ENCODE measurements around the gene GUCY1A2.

DNA sequence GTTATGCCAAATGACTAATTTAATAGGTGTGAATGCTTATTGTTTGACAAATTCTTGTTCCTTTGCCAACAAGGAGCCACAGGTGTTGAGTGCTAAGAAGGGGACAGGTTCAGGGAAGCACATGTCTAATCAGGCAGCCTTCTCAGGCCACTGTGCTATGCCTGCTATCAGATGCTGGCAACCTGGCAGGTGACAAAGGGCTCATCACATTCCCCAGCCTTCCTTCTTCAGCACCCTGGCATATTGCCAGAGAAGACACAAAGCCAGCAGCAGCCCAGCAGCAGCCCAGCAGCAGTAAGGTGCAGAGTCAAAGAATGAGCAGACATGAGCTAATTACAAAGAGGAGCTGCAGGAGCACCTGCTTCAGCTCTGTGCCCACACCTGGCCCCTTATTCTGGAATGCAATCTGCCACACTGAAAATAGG is 68.2 kb downstream of the GUCY1A2 start:
- TF ChIP-seq, protein P1, sequence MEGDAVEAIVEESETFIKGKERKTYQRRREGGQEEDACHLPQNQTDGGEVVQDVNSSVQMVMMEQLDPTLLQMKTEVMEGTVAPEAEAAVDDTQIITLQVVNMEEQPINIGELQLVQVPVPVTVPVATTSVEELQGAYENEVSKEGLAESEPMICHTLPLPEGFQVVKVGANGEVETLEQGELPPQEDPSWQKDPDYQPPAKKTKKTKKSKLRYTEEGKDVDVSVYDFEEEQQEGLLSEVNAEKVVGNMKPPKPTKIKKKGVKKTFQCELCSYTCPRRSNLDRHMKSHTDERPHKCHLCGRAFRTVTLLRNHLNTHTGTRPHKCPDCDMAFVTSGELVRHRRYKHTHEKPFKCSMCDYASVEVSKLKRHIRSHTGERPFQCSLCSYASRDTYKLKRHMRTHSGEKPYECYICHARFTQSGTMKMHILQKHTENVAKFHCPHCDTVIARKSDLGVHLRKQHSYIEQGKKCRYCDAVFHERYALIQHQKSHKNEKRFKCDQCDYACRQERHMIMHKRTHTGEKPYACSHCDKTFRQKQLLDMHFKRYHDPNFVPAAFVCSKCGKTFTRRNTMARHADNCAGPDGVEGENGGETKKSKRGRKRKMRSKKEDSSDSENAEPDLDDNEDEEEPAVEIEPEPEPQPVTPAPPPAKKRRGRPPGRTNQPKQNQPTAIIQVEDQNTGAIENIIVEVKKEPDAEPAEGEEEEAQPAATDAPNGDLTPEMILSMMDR (IDR thresholded peaks at IDR 0.05), result no peak
- no peak for TF ChIP-seq ZFX (IDR thresholded peaks at IDR 0.05; ENCODE audit: borderline replicate concordance)

Measured in 22Rv1 (cell line).